Keratinocyte (primary cell): ENCODE measurements around the gene CACNA1H. TPM values are rescaled to one million over a fixed set of nuclear protein-coding genes. Genes with fewer than 3 reads are reported as not detected.

ENCODE experiments used
- DNase-seq: peaks from one replicate; pipeline ENCODE4 v3.0.0-alpha.2; 2011; ENCODE audit warnings: low read depth, missing footprints, low spot score
- FAIRE-seq: peaks from 2 replicates; lab custom pipeline; 2011; peaks lifted over from hg19 to GRCh38; lab: Jason Lieb, UNC
- H2AFZ ChIP-seq: 2 replicates; pipeline ENCODE4 v1.6.0; 2012; ENCODE audit warnings: low read length, control low read depth, inconsistent platforms; ENCODE audit not compliant: control insufficient read depth
- H3K27ac ChIP-seq: 2 replicates; pipeline ENCODE4 v1.5.1; 2011; ENCODE audit warnings: low read length; ENCODE audit not compliant: control insufficient read depth, insufficient read depth
- H3K27me3 ChIP-seq: 3 replicates; pipeline ENCODE4 v1.6.0; 2011; ENCODE audit warnings: low read length; ENCODE audit not compliant: control insufficient read depth, insufficient read depth; ENCODE audit errors: extremely low read depth
- H3K36me3 ChIP-seq, 2 experiments: 2 replicates in 1 of 2; 3 replicates in 1 of 2; pipeline ENCODE4 v1.5.1; 2011; ENCODE audit warnings: low read length in 2 of 2, mild to moderate bottlenecking in 1 of 2; ENCODE audit not compliant: control insufficient read depth in 2 of 2, insufficient read depth in 2 of 2; ENCODE audit errors: extremely low read depth in 1 of 2
- H3K4me1 ChIP-seq: 3 replicates; pipeline ENCODE4 v1.5.1; 2011; ENCODE audit warnings: low read length; ENCODE audit not compliant: control insufficient read depth, insufficient read depth; ENCODE audit errors: extremely low read depth
- H3K4me2 ChIP-seq: 3 replicates; pipeline ENCODE4 v1.6.0; 2011; ENCODE audit warnings: low read depth, low read length; ENCODE audit not compliant: control insufficient read depth, insufficient read depth; ENCODE audit errors: extremely low read depth
- H3K4me3 ChIP-seq, 3 experiments: fragments of 200-600 bp in 1 of 3; sonication (generic) in 1 of 3; 2 replicates in 2 of 3; 3 replicates in 1 of 3; pipeline ENCODE4 v1.5.1; 2011 to 2016; ENCODE audit warnings: low read length in 3 of 3, mild to moderate bottlenecking in 3 of 3, control low read depth in 2 of 3, inconsistent platforms in 1 of 3, low read depth in 1 of 3, mixed read lengths in 1 of 3, mixed run types in 1 of 3, moderate library complexity in 1 of 3; ENCODE audit not compliant: control insufficient read depth in 2 of 3, insufficient read depth in 2 of 3; ENCODE audit errors: extremely low read depth in 1 of 3
- H3K79me2 ChIP-seq: 2 replicates; pipeline ENCODE4 v1.6.0; 2012; ENCODE audit warnings: low read length; ENCODE audit not compliant: control insufficient read depth, insufficient read depth
- H3K9ac ChIP-seq: 3 replicates; pipeline ENCODE4 v1.6.0; 2011; ENCODE audit warnings: low read length; ENCODE audit not compliant: control insufficient read depth, insufficient read depth; ENCODE audit errors: extremely low read depth
- H3K9me1 ChIP-seq: 3 replicates; pipeline ENCODE4 v1.6.0; 2011; ENCODE audit warnings: low read length; ENCODE audit not compliant: control insufficient read depth, insufficient read depth; ENCODE audit errors: extremely low read depth
- H3K9me3 ChIP-seq: 2 replicates; pipeline ENCODE4 v1.5.1; 2012; ENCODE audit warnings: low read depth, low read length; ENCODE audit not compliant: control insufficient read depth
- H4K20me1 ChIP-seq: 3 replicates; pipeline ENCODE4 v1.6.0; 2011; ENCODE audit warnings: low read length; ENCODE audit not compliant: control insufficient read depth, insufficient read depth; ENCODE audit errors: extremely low read depth
- CTCF ChIP-seq, 3 experiments: IDR thresholded peaks in 1 of 3; conservative IDR thresholded peaks in 1 of 3; optimal IDR thresholded peaks in 1 of 3; 2 replicates in 2 of 3; 3 replicates in 1 of 3; pipeline versions ENCODE3 to v1.5.1; 2011; ENCODE audit warnings: low read length in 3 of 3, mild to moderate bottlenecking in 3 of 3, moderate library complexity in 2 of 3, control low read depth in 1 of 3, inconsistent platforms in 1 of 3; ENCODE audit not compliant: insufficient read depth in 2 of 3; ENCODE audit errors: extremely low read depth in 1 of 3
- EZH2 ChIP-seq: IDR thresholded peaks from one replicate; pipeline ENCODE4 v1.6.1; 2012; ENCODE audit warnings: inconsistent platforms, mild to moderate bottlenecking, low read length, moderate library complexity
- dilution Hi-C: fragments of 300-500 bp; cut with MboI; formaldehyde crosslinking; loops from one replicate; pipeline ENCODE4 v1.7.0; 2020; ENCODE audit warnings: low sequenced_read_pairs; ENCODE audit not compliant: extremely low pct_ligation_motif_present
- polyA plus RNA-seq, 5 experiments: library from polyadenylated mRNA; depleted of rRNA in 3 of 5; stranded (reverse) in 3 of 5; stranded (forward) in 1 of 5; unstranded in 1 of 5; fragments of >200 nt; gene quantifications; 1 replicate in 1 of 5; 2 replicates in 3 of 5; 3 replicates in 1 of 5; pipeline versions ENCODE4 v1.2.1 to v1.2.3, GENCODE V29; 2011 to 2012; ENCODE audit warnings: missing spikeins in 2 of 5, low read depth in 1 of 5, low replicate concordance in 1 of 5

Gene CACNA1H
- polyA plus RNA-seq, 1 donor (not counting 4 experiments of a cell fraction or from before 2014, with no cell fraction given): not detected

GRCh38 chr16:1112506-1113184, 40.3 kb upstream of the CACNA1H start:
- Histone ChIP-seq H3K9ac (no peak overlapping the region), H3K4me3 (no peak overlapping the region), H2AFZ (no peak overlapping the region), H3K9me1 (no peaks in the 10 kb centered on the region), H3K4me1 (no peaks in the 10 kb centered on the region), H3K36me3 (no peaks in the 10 kb centered on the region), H3K4me2 (no peak overlapping the region), H3K79me2 (no peaks in the 10 kb centered on the region), H4K20me1 (no peaks in the 10 kb centered on the region), H3K27me3 (peaks cover 31% of the 10 kb centered on the region), H3K27ac (no peak overlapping the region), H3K9me3 (no peaks in the 10 kb centered on the region)
- dilution Hi-C loops: no loop called here
- no peak for FAIRE-seq
- DNase-seq: no peak
- TF ChIP-seq CTCF (optimal IDR thresholded peaks at IDR 0.05 in 1 of 3, IDR thresholded peaks at IDR 0.05 in 1 of 3, conservative IDR thresholded peaks at IDR 0.05 in 1 of 3; ENCODE audit: extremely low read depth in 1 of 3, insufficient read depth in 2 of 3, low read length in 3 of 3) (no peak), EZH2 (no peak)

GRCh38 chr16:1113489-1113888, 39.4 kb upstream of the CACNA1H start:
- no peak overlapping the region for H3K4me2 ChIP-seq
- H3K27me3 ChIP-seq: peaks cover 22% of the 10 kb centered on the region
- no peaks in the 10 kb centered on the region for H4K20me1 ChIP-seq
- H2AFZ ChIP-seq: no peak overlapping the region
- dilution Hi-C loops: no loop called here
- TF ChIP-seq CTCF (optimal IDR thresholded peaks at IDR 0.05 in 1 of 3, IDR thresholded peaks at IDR 0.05 in 1 of 3, conservative IDR thresholded peaks at IDR 0.05 in 1 of 3; ENCODE audit: extremely low read depth in 1 of 3, insufficient read depth in 2 of 3, low read length in 3 of 3) (no peak), EZH2 (no peak)
- no peaks in the 10 kb centered on the region for H3K79me2 ChIP-seq
- DNase-seq (no peak), FAIRE-seq (no peak)
- no peaks in the 10 kb centered on the region for H3K9me1 ChIP-seq
- no peaks in the 10 kb centered on the region for H3K9me3 ChIP-seq
- H3K27ac ChIP-seq: no peak overlapping the region
- H3K9ac ChIP-seq: no peak overlapping the region
- no peaks in the 10 kb centered on the region for H3K4me1 ChIP-seq
- H3K36me3 ChIP-seq: no peaks in the 10 kb centered on the region
- H3K4me3 ChIP-seq: no peak overlapping the region
